ENCODE results near the gene BCKDK.

DNA sequence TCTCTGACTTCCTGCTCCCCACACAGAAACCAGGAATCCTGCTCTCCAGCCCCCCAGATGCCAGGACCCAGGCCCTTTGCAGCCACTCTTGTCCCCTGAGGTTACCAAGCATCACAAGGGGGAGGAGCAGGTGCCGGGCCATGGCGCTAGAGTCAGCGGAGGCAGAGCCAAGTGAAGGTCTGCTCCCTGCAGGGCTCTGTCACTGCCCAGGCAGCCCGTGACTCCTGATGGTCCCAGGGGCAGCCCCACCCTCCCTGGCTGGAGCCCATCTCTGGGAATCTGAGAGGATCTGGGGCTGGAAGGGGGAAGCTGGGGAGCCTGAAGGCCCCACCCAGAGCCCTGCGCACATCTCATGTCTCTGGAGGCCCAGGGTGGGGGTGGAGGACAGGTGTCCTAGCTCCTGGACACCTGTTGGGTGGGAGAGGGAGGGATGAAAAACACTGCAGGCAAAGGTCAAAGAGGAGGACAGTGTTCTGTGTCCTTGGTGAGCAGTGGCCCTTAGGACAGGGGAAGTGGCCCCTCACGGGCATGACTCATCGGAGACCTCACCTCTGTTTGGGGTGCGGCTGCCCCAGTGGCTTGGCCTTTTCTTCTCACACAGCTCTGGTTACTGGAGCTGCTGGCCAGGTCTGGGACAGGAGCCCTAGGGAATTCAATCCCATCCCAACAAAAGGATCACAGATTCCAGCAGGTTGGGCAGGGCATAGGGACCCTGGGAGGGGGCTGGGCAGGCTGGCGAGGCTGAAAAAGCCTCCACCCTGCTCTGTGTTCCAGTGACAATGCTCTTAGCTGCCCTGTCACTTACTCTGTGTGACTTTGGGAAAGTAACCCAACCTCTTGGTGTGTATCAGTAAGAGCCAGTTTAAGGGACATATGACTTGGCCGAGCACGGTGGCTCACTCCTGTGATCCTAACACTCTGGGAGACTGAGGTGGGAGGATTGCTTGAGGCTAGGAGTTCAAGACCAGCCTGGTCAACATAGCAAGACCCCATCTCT, 42.0 kb downstream of the BCKDK start, which contains the start of gene PRSS36:
- no peak for TF ChIP-seq SP1 (IDR thresholded peaks at IDR 0.05)
- no peak for TF ChIP-seq TARDBP (IDR thresholded peaks at IDR 0.05)
- no peak for TF ChIP-seq ARNT (IDR thresholded peaks at IDR 0.05)
- TF ChIP-seq BHLHE40 (IDR thresholded peaks at IDR 0.05; ENCODE audit: borderline replicate concordance): no peak
- TF ChIP-seq SUZ12 (IDR thresholded peaks at IDR 0.05): no peak
- no peak for TF ChIP-seq LEF1 (IDR thresholded peaks at IDR 0.05; ENCODE audit: borderline replicate concordance)
- no peak for TF ChIP-seq ZNF384 (IDR thresholded peaks at IDR 0.05)
- TF ChIP-seq FOXK2 (IDR thresholded peaks at IDR 0.05): no peak
- no peak for TF ChIP-seq FOXM1 (IDR thresholded peaks at IDR 0.05; ENCODE audit: borderline replicate concordance)

Data from HEK293T (cell line).